Measurements from ENCODE around the gene SLC16A7. TPM values are rescaled to one million over a fixed set of nuclear protein-coding genes. Genes with fewer than 3 reads are reported as not detected.

Gene SLC16A7
- total and polyA plus RNA-seq, 2 donors from 2014 or later: 6.4 to 33.9 TPM

DNA sequence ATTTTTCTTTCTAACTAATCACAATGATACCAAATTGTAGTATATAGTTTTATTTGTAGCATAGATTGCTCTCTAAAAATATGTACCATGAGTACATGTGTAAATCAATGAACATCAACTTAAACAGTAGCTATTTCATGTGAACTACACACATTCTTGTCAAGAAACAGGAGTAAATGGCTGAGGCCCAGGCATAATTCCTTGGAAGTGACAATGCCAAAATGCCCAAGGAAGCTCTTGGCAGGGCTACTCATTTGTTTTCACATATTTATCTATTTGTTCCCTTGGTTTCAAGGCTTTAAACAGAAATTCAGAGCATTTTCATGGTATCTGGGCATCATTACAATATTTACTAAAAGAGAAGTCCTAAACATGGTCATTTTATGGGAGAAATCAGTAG is 165.7 kb downstream of the SLC16A7 start:
- DNase-seq (no peak), FAIRE-seq (no peak)
- Histone ChIP-seq H3K27ac (ENCODE audit: low read depth in 2 of 2, low read length in 2 of 2) (no peak overlapping the region), H3K9me3 (ENCODE audit: control insufficient read depth in 2 of 3, insufficient read depth in 1 of 3, low read length in 3 of 3) (no peaks in the 10 kb centered on the region), H3K9ac (ENCODE audit: low read length in 3 of 3) (no peak overlapping the region), H3K36me3 (ENCODE audit: control insufficient read depth in 2 of 3, insufficient read depth in 3 of 3, low read length in 3 of 3) (no peaks in the 10 kb centered on the region), H3K4me1 (ENCODE audit: control insufficient read depth in 2 of 3, insufficient read depth in 2 of 3, low read depth in 1 of 3, low read length in 3 of 3) (no peaks in the 10 kb centered on the region), H3K27me3 (ENCODE audit: control insufficient read depth, insufficient read depth, low read length) (no peaks in the 10 kb centered on the region), H3K4me3 (ENCODE audit: low read length in 3 of 3) (no peak overlapping the region)
- TF ChIP-seq, protein P1, sequence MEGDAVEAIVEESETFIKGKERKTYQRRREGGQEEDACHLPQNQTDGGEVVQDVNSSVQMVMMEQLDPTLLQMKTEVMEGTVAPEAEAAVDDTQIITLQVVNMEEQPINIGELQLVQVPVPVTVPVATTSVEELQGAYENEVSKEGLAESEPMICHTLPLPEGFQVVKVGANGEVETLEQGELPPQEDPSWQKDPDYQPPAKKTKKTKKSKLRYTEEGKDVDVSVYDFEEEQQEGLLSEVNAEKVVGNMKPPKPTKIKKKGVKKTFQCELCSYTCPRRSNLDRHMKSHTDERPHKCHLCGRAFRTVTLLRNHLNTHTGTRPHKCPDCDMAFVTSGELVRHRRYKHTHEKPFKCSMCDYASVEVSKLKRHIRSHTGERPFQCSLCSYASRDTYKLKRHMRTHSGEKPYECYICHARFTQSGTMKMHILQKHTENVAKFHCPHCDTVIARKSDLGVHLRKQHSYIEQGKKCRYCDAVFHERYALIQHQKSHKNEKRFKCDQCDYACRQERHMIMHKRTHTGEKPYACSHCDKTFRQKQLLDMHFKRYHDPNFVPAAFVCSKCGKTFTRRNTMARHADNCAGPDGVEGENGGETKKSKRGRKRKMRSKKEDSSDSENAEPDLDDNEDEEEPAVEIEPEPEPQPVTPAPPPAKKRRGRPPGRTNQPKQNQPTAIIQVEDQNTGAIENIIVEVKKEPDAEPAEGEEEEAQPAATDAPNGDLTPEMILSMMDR (IDR thresholded peaks at IDR 0.05; ENCODE audit: borderline replicate concordance, extremely low read depth, insufficient read depth): no peak
- intact Hi-C loops (cut with DNase I): no loop called here

DNA sequence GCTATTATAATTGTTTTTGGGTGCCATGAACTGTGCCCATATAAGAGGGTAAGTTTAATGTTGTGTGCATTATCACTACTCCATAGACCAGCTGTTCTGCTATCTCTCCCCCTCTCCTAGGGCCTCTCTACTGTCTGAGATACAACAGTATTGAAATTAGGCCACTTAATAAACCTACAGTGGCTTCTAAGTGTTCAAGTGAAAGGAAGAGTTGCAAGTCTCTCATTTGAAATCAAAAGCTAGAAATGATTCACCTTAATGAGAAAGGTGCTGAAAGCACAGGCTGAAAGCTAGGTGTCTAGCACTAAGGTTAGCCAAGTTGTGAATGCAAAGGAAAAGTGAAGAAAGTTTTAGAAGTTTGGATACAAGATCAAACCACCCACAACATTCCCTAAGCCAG is 168.0 kb downstream of the SLC16A7 start:
- intact Hi-C loops (cut with DNase I): no loop called here
- DNase-seq (no peak), FAIRE-seq (no peak)
- Histone ChIP-seq H3K27me3 (ENCODE audit: control insufficient read depth, insufficient read depth, low read length) (no peaks in the 10 kb centered on the region), H3K9ac (ENCODE audit: low read length in 3 of 3) (no peak overlapping the region), H3K36me3 (ENCODE audit: control insufficient read depth in 2 of 3, insufficient read depth in 3 of 3, low read length in 3 of 3) (no peaks in the 10 kb centered on the region), H3K4me1 (ENCODE audit: control insufficient read depth in 2 of 3, insufficient read depth in 2 of 3, low read depth in 1 of 3, low read length in 3 of 3) (no peaks in the 10 kb centered on the region), H3K9me3 (ENCODE audit: control insufficient read depth in 2 of 3, insufficient read depth in 1 of 3, low read length in 3 of 3) (peaks cover 0 to 8% (median 0%) of the 10 kb centered on the region in 3 donors), H3K27ac (ENCODE audit: low read depth in 2 of 2, low read length in 2 of 2) (no peak overlapping the region), H3K4me3 (ENCODE audit: low read length in 3 of 3) (no peak overlapping the region)
- TF ChIP-seq, protein P1 (IDR thresholded peaks at IDR 0.05; ENCODE audit: borderline replicate concordance, extremely low read depth, insufficient read depth): no peak

DNA sequence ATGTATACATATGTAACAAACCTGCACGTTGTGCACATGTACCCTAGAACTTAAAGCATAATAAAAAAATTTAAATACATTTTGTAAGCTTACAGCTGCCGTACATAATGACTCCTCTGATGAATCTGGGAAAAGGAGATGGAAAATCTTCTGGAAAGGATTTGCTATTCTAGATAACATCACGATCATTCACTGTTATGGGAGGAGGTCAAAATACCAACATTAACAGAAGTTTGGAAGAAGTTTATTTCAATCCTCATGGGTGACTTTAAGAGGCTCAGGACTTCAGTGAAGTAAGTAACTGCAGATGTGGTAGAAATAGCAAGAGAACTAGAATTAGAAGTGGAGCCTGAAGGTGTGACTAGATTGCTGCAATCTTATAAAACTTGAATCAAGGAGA is 172.2 kb downstream of the SLC16A7 start:
- H3K9ac ChIP-seq (ENCODE audit: low read length in 3 of 3): no peak overlapping the region
- no peaks in the 10 kb centered on the region for H3K36me3 ChIP-seq (ENCODE audit: control insufficient read depth in 2 of 3, insufficient read depth in 3 of 3, low read length in 3 of 3)
- H3K4me3 ChIP-seq (ENCODE audit: low read length in 3 of 3): no peak overlapping the region
- H3K9me3 ChIP-seq (ENCODE audit: control insufficient read depth in 2 of 3, insufficient read depth in 1 of 3, low read length in 3 of 3): peaks cover 0 to 8% (median 0%) of the 10 kb centered on the region in 3 donors
- FAIRE-seq (no peak), DNase-seq (no peak)
- TF ChIP-seq, protein P1 (IDR thresholded peaks at IDR 0.05; ENCODE audit: borderline replicate concordance, extremely low read depth, insufficient read depth): no peak
- intact Hi-C loops (cut with DNase I): no loop called here
- no peaks in the 10 kb centered on the region for H3K4me1 ChIP-seq (ENCODE audit: control insufficient read depth in 2 of 3, insufficient read depth in 2 of 3, low read depth in 1 of 3, low read length in 3 of 3)
- no peak overlapping the region for H3K27ac ChIP-seq (ENCODE audit: low read depth in 2 of 2, low read length in 2 of 2)
- no peaks in the 10 kb centered on the region for H3K27me3 ChIP-seq (ENCODE audit: control insufficient read depth, insufficient read depth, low read length)

DNA sequence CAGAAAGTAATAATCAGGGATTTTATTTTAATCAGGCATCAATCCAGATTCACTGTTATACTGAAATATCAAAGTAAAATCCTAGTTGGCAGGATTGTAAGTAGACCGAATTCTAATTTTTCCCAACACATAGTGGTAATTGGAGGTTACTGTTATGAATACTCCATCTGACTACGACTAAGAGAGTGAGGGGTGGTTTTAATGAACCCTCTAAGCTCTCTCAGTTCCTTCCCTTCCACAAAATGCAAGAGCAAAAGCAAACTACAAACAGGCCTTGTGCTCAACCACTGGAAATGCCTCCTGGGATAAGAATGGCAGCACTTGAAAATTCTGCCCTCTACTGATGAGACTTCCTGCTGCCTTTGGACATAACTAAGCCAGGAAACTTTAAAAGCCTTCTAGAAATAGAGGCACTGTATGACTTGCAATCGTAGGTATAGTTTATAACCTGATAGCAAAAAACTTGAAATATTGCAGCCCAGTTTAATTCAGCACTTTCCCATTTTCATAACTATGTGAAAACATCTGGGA is 184.8 kb downstream of the SLC16A7 start:
- H3K27me3 ChIP-seq (ENCODE audit: control insufficient read depth, insufficient read depth, low read length): no peaks in the 10 kb centered on the region
- TF ChIP-seq, protein P1 (IDR thresholded peaks at IDR 0.05; ENCODE audit: borderline replicate concordance, extremely low read depth, insufficient read depth): peak; percentile 46
- intact Hi-C loops (cut with DNase I): no loop called here
- H3K9me3 ChIP-seq (ENCODE audit: control insufficient read depth in 2 of 3, insufficient read depth in 1 of 3, low read length in 3 of 3): no peaks in the 10 kb centered on the region
- no peak for FAIRE-seq
- H3K4me1 ChIP-seq (ENCODE audit: control insufficient read depth in 2 of 3, insufficient read depth in 2 of 3, low read depth in 1 of 3, low read length in 3 of 3): no peaks in the 10 kb centered on the region
- H3K36me3 ChIP-seq (ENCODE audit: control insufficient read depth in 2 of 3, insufficient read depth in 3 of 3, low read length in 3 of 3): no peaks in the 10 kb centered on the region
- H3K9ac ChIP-seq (ENCODE audit: low read length in 3 of 3): no peak overlapping the region
- no peak overlapping the region for H3K27ac ChIP-seq (ENCODE audit: low read depth in 2 of 2, low read length in 2 of 2)
- no peak overlapping the region for H3K4me3 ChIP-seq (ENCODE audit: low read length in 3 of 3)
- peak in 2 of 5 donors; percentile 18 to 22 for DNase-seq
